Measurements from ENCODE around the gene ARHGAP6. TPM values are rescaled to one million over a fixed set of nuclear protein-coding genes. Genes with fewer than 3 reads are reported as not detected.

The ARHGAP6 gene
- total and polyA plus RNA-seq, 9 of the 15 experiments (the other 6 are each of a cell fraction or from before 2014, with no cell fraction given): 12.5 to 63.6 (median 41.8) TPM

- TF ChIP-seq TFE3 (CRISPR knock-in tag; IDR thresholded peaks at IDR 0.05) (no peak), ATF1 (CRISPR knock-in tag; IDR thresholded peaks at IDR 0.05) (no peak), ATF1 (tag; IDR thresholded peaks at IDR 0.05) (no peak), ZC3H11A (IDR thresholded peaks at IDR 0.05; ENCODE audit: low read depth, low read length) (no peak), EWSR1 (IDR thresholded peaks at IDR 0.05; ENCODE audit: borderline replicate concordance, low read depth, partially characterized antibody) (no peak), HINFP (tag; conservative IDR thresholded peaks at IDR 0.05; ENCODE audit: low read depth) (no peak), ZFP30 (CRISPR knock-in tag; IDR thresholded peaks at IDR 0.05; ENCODE audit: borderline replicate concordance) (no peak), JUND (IDR thresholded peaks at IDR 0.05; ENCODE audit: borderline replicate concordance, low read depth, low read length) (no peak), JUND (tag; IDR thresholded peaks at IDR 0.05; ENCODE audit: borderline replicate concordance, low read depth, low read length) (no peak)
- TF ChIP-seq, protein P1, sequence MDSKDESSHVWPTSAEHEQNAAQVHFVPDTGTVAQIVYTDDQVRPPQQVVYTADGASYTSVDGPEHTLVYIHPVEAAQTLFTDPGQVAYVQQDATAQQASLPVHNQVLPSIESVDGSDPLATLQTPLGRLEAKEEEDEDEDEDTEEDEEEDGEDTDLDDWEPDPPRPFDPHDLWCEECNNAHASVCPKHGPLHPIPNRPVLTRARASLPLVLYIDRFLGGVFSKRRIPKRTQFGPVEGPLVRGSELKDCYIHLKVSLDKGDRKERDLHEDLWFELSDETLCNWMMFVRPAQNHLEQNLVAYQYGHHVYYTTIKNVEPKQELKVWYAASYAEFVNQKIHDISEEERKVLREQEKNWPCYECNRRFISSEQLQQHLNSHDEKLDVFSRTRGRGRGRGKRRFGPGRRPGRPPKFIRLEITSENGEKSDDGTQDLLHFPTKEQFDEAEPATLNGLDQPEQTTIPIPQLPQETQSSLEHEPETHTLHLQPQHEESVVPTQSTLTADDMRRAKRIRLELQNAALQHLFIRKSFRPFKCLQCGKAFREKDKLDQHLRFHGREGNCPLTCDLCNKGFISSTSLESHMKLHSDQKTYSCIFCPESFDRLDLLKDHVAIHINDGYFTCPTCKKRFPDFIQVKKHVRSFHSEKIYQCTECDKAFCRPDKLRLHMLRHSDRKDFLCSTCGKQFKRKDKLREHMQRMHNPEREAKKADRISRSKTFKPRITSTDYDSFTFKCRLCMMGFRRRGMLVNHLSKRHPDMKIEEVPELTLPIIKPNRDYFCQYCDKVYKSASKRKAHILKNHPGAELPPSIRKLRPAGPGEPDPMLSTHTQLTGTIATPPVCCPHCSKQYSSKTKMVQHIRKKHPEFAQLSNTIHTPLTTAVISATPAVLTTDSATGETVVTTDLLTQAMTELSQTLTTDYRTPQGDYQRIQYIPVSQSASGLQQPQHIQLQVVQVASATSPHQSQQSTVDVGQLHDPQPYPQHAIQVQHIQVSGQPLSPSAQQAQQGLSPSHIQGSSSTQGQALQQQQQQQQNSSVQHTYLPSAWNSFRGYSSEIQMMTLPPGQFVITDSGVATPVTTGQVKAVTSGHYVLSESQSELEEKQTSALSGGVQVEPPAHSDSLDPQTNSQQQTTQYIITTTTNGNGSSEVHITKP (IDR thresholded peaks at IDR 0.05; ENCODE audit: partially characterized antibody): no peak
Measured at GRCh38 chrX:11148401-11148800, 517.3 kb downstream of the ARHGAP6 start (continued).
